Mesenteric fat pad (tissue), 1 donor: ENCODE results near the gene MCF2L. TPM values are rescaled to one million over a fixed set of nuclear protein-coding genes. Genes with fewer than 3 reads are reported as not detected.

Source experiments
- DNase-seq: peaks from one replicate; pipeline ENCODE4 v3.0.0-alpha.2; 2020; ENCODE audit warnings: low spot score
- total RNA-seq: library from RNA; stranded (reverse); fragmentation: NEBNext Ultra II Directional; extraction: Animal tissue kit (Norgen Biotek cat#: 25700); gene quantifications from one replicate; pipeline ENCODE4 v1.2.1, GENCODE V29; 2021
- donor health status: DM: yes; HTN: yes; CAD: no.

Gene MCF2L
- total RNA-seq, 1 donor from 2014 or later: 97.6 TPM

GRCh38 chr13:113080361-113080831 lies 111.4 kb downstream of the MCF2L start:
- DNase-seq: no peak

- no peak for DNase-seq
These were observed 112.0 kb downstream of the MCF2L start for GRCh38 chr13:113080901-113081521.

DNA sequence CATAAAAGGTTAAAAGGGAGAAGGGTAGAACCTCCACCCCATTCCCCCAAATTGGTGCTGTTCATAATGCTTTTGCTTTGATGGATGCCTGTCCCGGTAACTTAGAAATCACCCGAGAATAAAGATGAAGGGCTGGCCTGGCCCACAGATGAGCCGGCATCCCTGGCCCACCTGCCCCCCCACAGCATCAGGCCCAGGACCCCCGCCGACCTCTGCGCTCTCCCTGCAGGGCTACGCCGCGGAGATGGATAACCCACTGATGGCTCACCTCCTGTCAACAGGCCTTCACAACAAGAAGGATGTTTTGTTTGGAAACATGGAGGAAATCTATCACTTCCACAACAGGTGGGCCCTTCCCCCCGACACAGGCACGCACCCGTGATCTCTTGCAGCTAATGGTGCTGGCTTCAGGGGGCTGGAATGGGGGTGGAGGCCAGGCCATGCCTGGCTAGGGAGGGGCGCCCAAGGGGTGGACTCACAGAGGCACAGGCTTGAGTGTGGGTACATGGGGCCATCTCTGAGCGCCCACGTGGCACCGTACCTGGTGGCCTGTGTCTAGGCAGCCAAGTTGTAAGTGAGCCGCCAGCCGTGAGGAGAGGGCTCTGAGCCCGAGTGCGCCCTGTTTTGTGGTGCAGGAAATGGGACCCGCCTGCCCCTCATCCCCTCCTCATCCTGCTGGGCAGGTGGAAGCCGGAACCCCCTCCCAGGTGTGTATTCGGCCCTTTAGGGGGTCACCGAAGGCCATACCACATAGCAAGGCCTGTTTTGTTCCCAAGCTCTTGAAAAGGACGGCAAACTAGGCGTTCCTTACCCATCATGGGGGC lies 113.4 kb downstream of the MCF2L start:
- no peak for DNase-seq

- DNase-seq: no peak
These were observed 114.0 kb downstream of the MCF2L start for GRCh38 chr13:113083022-113083373.

- DNase-seq: no peak
These were observed 114.5 kb downstream of the MCF2L start for GRCh38 chr13:113083402-113084061.

GRCh38 chr13:113084094-113084942 lies 115.3 kb downstream of the MCF2L start:
- no peak for DNase-seq

DNA sequence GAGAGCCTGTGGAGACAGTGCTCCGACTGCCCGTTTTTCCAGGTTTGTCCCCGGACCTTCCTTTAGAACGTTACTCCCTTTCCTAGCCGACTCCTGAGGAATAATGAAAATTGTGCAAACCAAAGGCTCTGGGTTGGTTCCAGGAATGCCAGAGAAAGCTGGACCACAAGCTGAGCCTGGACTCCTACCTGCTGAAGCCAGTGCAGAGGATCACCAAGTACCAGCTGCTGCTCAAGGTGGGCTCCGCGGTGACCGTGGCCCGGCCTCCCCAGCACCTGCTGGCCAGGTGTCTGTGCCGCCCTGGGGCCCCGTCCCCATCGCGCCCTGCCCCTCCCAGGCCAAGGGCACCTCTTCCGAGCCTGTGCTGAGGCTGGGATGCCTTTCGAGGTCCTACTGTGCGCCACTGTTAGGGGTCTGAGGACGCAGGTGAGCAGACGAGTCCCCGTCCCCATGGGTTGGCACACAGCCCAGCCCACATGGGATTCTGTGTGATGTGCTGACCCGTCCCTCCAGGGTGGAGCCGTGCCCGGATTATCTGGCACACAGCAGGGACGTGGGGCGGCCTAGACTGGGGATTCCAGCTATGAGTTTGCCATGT lies 116.0 kb downstream of the MCF2L start:
- no peak for DNase-seq

DNA sequence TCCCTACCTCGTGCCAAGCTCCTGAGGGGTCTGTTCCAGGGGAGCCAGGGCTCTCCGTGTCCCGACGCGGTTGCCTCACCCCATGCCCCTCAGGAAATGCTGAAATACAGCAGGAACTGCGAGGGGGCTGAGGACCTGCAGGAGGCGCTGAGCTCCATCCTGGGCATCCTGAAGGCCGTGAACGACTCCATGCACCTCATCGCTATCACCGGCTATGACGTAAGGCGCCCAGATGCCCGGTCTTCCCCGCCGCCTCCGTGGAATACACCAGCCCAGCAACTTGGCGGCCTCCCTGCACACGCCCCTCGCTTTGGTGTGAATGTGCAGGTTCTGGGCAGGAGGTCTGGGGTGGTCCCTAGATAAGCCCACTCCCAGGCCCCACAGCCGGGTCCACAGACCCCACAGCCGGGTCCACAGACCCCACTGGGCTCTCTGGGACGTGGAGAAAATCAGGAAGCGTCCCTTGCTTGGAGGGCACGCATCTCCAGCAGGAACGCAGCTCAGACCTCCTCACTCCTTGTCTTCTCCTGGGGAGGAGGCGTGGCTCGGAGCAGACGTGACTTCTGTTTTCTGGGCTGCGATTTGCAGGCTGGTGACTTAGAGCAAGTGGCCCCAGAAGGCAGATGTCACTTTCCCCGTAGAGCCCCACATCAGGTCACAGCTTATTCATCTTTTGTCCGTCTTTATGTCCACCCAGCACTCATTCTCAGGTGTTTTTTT lies 117.2 kb downstream of the MCF2L start:
- DNase-seq: no peak

DNA sequence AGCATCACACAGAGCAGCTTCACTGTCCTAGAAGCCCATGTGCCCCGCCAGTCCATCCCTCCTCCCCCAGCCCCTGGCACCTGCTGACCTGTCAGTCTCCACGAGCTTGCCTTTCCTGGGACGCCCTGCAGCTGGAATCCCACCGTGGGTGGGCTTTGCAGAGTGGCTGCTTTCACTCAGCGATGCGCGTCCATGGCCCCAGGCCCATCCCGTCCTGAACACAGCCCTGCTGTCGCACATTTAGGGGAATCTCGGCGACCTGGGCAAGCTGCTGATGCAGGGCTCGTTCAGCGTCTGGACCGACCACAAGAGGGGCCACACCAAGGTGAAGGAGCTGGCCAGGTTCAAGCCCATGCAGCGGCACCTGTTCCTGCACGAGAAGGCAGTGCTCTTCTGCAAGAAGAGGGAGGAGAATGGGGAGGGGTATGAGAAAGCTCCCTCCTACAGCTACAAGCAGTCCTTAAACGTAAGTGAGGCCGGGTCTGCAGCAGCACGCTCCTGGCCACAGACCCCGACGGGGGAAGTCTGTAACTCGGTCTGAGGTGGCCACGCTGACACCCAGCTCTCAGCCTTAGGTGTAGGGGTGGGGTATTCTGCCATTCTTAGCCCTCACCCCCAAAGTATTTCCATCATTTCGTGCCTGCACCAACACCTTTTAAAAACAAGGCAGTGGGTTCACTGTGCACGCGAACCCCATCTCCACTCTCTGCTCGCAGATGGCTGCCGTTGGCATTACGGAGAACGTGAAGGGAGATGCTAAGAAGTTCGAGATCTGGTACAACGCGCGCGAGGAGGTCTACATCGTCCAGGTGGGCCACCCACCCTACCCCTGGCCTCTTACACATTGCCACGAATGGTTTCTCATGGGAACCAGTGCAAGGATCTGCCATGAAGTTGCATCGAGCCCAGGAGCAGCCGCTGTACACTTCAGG lies 118.2 kb downstream of the MCF2L start:
- no peak for DNase-seq

DNA sequence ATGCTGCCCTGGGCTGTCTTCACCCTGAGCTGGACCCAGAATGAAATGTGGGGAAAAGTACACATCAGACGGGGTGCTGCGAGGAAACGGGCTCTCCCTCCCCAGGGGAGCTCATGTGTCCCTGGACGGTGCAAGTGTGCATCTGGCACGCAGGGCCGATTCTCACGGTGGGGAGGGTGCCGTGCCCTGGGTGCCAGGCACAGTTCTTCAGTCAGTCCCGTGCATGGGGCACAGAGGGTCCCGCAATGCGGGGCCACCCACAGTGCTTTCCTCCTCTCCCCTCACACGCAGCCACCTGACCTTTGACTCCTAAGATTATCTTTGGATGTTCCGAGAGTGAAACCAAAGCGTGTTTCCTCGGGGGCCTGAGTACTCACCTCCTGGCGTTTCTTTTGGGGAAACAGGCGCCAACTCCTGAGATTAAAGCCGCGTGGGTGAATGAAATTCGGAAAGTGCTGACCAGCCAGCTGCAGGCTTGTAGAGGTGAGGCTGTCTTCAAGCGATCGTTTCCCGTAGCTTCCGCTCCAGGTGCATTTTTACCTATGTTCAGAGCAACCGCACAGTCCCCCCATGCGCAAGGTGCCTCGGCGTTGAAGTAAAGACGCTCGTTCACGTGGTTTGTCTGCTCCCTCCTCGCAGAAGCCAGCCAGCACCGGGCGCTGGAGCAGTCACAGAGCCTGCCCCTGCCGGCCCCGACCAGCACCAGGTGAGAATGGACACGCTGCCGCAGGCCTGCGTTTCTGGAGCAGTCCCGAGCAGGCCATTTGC lies 119.1 kb downstream of the MCF2L start:
- no peak for DNase-seq

GRCh38 chr13:113088691-113089020 lies 119.6 kb downstream of the MCF2L start:
- no peak for DNase-seq

DNA sequence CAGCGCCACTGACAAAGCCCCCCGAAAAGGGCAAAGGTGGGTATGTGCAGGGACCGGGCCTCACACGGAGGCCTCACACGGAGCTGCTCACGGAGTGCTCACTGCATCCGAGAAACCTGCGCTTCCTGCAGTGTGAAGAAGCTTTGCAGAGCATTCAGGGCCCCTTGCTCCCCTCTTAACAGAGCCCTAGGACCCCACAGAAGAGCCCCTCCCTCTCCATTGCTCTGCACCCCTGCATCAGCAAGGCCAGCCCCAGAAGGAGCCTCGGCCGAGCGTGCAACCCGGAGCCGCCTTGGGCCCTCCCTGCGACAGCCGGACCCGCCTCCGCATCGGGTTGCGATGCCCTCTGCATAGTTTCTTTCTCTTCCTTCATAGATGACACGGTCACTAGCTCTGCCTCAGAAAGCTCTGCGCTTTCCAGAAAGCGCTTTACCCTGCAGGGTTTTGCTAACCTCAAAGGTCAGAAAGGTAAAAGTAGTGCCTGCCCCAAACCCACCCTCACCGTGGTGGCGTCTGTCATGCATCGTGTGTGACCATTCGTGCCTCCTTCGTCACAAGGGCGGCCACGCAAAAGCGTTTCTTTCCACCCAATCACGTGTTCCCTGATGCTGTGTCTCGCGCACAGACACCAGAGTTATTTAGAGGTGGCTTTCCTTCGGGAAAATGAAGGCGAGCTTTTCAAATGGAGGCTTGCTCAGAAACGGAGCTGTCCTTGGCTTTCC lies 120.8 kb downstream of the MCF2L start:
- no peak for DNase-seq

DNA sequence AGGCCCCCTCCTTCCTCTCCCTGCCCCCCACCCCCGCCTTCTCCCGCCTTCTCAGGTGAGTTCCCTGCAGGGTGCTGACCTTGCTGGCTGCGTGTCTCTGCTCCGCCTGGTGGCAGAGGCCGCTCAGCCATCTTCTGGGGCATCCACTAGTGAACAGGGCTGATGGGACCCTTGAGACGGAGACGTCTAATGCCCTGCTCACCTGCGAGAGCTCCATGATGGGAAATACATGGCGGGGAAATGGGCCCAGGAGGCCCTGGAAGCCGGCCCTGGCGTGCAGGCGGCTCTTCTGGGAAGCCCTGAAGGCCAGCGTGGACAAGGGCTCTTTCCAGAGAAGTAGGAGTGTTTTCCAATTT lies 121.4 kb downstream of the MCF2L start:
- no peak for DNase-seq

DNA sequence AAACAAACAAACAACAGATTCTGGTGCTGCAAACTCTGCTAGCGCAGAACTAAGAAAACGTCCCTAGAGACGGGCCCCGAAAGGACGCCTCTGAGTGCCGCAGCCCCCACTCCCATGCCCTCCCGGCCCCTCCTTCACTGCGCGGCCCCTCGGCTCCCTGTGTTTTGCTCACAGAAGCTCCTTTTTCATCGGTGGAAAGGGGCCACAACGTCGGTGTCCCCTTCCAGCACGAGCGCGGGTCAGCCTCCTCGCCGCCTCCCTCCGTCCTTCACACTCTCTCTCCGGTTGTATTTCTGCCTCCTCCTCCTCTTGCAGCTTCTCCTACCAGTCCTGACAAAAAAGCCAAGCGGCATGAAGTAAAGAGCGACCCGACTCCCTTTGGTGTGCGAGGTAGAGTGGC lies 121.8 kb downstream of the MCF2L start:
- no peak for DNase-seq

- no peak for DNase-seq
These were observed 122.3 kb downstream of the MCF2L start for GRCh38 chr13:113091211-113091771.

GRCh38 chr13:113091891-113092775 lies 123.1 kb downstream of the MCF2L start:
- DNase-seq: no peak
